Liver (tissue), 3 donors: ENCODE results near the gene GPR146.

Experiments used
- EGR1 ChIP-seq, 2 donors: IDR thresholded peaks; 2 replicates each; pipeline ENCODE4 v1.6.1; 2016 to 2018; ENCODE audit warnings: antibody characterized with exemption in 2 of 2, low read depth in 2 of 2
- FOXA1 ChIP-seq: IDR thresholded peaks from 2 replicates; pipeline ENCODE4 v1.6.1; 2016; ENCODE audit warnings: antibody characterized with exemption
- RAD21 ChIP-seq, 2 donors: IDR thresholded peaks; 2 replicates each; pipeline ENCODE4 v1.6.1; 2016; ENCODE audit warnings: antibody characterized with exemption in 2 of 2, mild to moderate bottlenecking in 2 of 2
- SP1 ChIP-seq: IDR thresholded peaks from 2 replicates; pipeline ENCODE4 v1.6.1; 2018; ENCODE audit warnings: antibody characterized with exemption, mild to moderate bottlenecking
- TAF1 ChIP-seq: conservative IDR thresholded peaks from 2 replicates; pipeline ENCODE4 v1.6.1; 2016; ENCODE audit warnings: antibody characterized with exemption, mild to moderate bottlenecking
- YY1 ChIP-seq: IDR thresholded peaks from 2 replicates; pipeline ENCODE4 v1.6.1; 2016; ENCODE audit warnings: antibody characterized with exemption, mild to moderate bottlenecking
- TF ChIP-seq, protein P1 (sequence below): IDR thresholded peaks from 2 replicates; pipeline ENCODE4 v1.6.1; 2016; ENCODE audit warnings: antibody characterized with exemption
- TF ChIP-seq, protein P2 (sequence below): fragments of 150-350 bp; IDR thresholded peaks from 2 replicates; pipeline ENCODE4 v1.5.1; 2017; ENCODE audit warnings: improper control_type of control experiment, low read depth, low read length; ENCODE audit not compliant: missing input control
- TF ChIP-seq, protein P3 (sequence below): IDR thresholded peaks from 2 replicates; pipeline ENCODE4 v1.6.1; 2016; ENCODE audit warnings: antibody characterized with exemption
- donor health status: healthy.
- donor health status: healthy.

DNA sequence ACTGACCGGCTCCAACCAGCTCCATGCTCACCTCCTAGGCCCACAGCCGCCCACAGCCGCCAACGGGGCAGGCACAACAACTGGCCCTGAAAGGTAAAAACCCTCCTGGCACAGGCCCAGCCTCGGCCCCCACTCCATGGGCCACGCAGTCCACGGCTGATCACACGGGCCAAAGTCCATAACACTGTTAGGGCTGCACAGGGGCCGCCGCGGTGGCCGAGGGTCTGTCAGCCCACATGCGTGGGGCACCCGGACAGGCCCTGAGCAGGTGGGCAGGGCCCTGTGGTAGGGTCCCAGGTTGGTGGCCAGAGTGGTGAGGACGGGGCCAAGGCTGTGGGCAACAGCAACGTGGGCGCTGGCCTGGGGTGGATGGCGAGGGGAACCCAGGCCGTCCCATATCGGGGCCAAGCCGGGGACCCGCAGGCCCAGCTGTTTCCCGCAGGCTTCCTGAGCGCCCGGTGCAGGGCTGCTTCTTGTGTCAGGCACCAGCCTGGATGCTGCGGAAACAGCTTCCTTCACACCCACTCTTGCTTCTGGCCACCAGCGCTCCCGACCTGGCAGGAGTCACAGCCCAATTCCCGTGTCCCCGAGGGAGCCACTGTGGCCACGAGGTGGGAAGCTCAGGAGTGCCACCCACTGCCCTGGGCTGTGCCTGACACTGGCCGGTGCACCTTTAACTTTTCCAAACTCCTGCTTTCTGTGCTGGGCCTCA is 32.2 kb upstream of the GPR146 start:
- TF ChIP-seq, protein P1, sequence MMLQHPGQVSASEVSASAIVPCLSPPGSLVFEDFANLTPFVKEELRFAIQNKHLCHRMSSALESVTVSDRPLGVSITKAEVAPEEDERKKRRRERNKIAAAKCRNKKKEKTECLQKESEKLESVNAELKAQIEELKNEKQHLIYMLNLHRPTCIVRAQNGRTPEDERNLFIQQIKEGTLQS = no peak
- TF ChIP-seq, protein P2, sequence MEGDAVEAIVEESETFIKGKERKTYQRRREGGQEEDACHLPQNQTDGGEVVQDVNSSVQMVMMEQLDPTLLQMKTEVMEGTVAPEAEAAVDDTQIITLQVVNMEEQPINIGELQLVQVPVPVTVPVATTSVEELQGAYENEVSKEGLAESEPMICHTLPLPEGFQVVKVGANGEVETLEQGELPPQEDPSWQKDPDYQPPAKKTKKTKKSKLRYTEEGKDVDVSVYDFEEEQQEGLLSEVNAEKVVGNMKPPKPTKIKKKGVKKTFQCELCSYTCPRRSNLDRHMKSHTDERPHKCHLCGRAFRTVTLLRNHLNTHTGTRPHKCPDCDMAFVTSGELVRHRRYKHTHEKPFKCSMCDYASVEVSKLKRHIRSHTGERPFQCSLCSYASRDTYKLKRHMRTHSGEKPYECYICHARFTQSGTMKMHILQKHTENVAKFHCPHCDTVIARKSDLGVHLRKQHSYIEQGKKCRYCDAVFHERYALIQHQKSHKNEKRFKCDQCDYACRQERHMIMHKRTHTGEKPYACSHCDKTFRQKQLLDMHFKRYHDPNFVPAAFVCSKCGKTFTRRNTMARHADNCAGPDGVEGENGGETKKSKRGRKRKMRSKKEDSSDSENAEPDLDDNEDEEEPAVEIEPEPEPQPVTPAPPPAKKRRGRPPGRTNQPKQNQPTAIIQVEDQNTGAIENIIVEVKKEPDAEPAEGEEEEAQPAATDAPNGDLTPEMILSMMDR = no peak
- TF ChIP-seq, protein P3, sequence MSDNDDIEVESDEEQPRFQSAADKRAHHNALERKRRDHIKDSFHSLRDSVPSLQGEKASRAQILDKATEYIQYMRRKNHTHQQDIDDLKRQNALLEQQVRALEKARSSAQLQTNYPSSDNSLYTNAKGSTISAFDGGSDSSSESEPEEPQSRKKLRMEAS = no peak
- no peak for TF ChIP-seq SP1
- no peak for TF ChIP-seq FOXA1
- TF ChIP-seq RAD21 (IDR thresholded peaks at IDR 0.05) = no peak
- no peak for TF ChIP-seq YY1
- no peak for TF ChIP-seq EGR1 (IDR thresholded peaks at IDR 0.05; ENCODE audit: low read depth in 2 of 2)
- TF ChIP-seq TAF1 = no peak
